ENCODE measurements around the gene RUNX2. TPM values are rescaled to one million over a fixed set of nuclear protein-coding genes. Genes with fewer than 3 reads are reported as not detected.
"Not testable (repeated sequence)": the region's sequence is repeated elsewhere in the genome, so short reads cannot be mapped to it uniquely, and the experiment has no call there.

The RUNX2 gene
- total and polyA plus RNA-seq, 12 donors = 0.20 to 3.0 (median 1.6) TPM

DNA sequence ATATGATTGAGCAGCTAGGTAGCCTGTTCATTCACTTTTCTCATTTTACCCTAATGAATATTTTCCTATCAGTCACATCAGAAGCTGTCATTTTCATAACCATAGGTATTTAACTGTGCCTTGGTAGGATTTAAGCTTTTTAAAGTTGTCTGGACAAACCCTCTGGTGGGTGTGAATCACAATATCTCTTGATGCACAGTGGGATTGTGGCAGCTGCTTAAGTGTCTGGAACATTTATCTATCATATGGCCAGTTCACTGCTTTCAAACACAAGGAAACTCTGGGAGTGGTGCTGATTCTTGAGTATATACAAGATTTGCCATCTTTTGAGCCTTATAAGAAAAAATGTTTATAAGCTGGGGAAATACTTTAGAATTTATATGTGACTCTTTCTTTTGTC is 136.6 kb downstream of the RUNX2 start:
- H3K4me3 ChIP-seq = no peak overlapping the region
- DNase-seq (no peak), ATAC-seq (no peak)
- no peaks in the 10 kb centered on the region for H3K9me3 ChIP-seq
- no peak for TF ChIP-seq CTCF (IDR thresholded peaks at IDR 0.05)
- intact Hi-C loops (cut with DNase I) = no loop called here
- H3K27ac ChIP-seq = no peak overlapping the region
- H3K4me1 ChIP-seq = no peaks in the 10 kb centered on the region
- H3K36me3 ChIP-seq = no peaks in the 10 kb centered on the region
- H3K27me3 ChIP-seq = no peaks in the 10 kb centered on the region

DNA sequence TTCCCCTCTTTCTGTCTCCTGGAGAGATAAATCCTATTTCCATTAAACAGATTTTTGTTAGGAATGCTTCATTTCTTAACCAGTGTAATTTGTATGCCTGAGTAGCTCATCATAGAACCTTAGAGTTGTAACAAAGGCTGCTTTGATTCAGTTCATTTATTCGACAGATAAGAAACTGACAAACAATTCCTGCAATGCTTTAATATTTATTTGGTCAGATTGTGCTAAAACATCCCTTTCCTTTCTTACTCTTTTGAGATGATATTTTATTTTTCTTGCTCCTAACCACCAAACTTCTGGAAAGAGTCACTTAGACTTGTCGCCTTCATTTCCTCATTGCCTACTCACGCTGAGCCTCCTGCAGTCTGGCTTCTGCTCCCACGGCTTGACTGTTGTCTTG is 138.6 kb downstream of the RUNX2 start:
- Histone ChIP-seq H3K27ac (peak overlapping the region in 3 of 10 donors; percentile 26 to 42 (median 36)), H3K27me3 (no peaks in the 10 kb centered on the region), H3K9me3 (no peaks in the 10 kb centered on the region), H3K36me3 (no peaks in the 10 kb centered on the region), H3K4me1 (no peaks in the 10 kb centered on the region), H3K4me3 (no peak overlapping the region)
- no peak for DNase-seq
- WGBS, 2 donors = 76 to 85% methylated on average over 4 of the region's 4 CpGs
- no peak for TF ChIP-seq CTCF (IDR thresholded peaks at IDR 0.05)
- ATAC-seq = peak in 2 of 8 donors; percentile 35 to 50
- intact Hi-C loops (cut with DNase I) = no loop called here

GRCh38 chr6:45467417-45467816 is 139.3 kb downstream of the RUNX2 start:
- 92 to 96% methylated on average over 6 of the region's 6 CpGs for WGBS, 2 donors
- H3K36me3 ChIP-seq; H3K4me1 ChIP-seq; intact Hi-C loops (cut with DNase I); H3K9me3 ChIP-seq; H3K4me3 ChIP-seq; ATAC-seq; H3K27me3 ChIP-seq; DNase-seq: not testable (repeated sequence)
- peak overlapping the region in 1 of 10 donors; percentile 36 for H3K27ac ChIP-seq

GRCh38 chr6:45467853-45468252 is 139.7 kb downstream of the RUNX2 start:
- no peak for ATAC-seq
- no peaks in the 10 kb centered on the region for H3K9me3 ChIP-seq
- no peak for TF ChIP-seq CTCF (IDR thresholded peaks at IDR 0.05)
- no peak overlapping the region for H3K27ac ChIP-seq
- 89 to 92% methylated on average over 3 of the region's 3 CpGs for WGBS, 2 donors
- H3K27me3 ChIP-seq = no peaks in the 10 kb centered on the region
- no peak overlapping the region for H3K4me3 ChIP-seq
- H3K4me1 ChIP-seq = peaks cover 0 to 4% (median 0%) of the 10 kb centered on the region in 9 donors
- no peaks in the 10 kb centered on the region for H3K36me3 ChIP-seq
- no peak for DNase-seq
- intact Hi-C loops (cut with DNase I) = no loop called here

DNA sequence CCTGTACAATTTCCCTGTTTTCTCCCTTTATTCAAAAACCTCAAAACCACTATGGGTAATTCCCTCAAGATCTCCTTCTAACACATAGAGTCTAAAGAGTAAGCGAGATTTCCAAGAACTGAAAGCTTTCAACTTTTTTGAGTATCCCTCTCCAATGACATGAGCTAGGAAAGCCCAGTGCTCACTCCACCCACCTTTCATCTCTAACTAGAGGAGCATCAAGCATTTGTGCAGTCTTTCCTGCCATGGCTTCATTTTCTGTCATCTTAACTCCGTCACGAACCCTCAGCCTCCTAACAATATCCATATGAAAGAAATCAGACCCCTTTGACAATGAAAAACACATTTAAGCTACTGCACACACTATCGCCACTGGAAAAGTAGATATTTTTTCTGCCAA is 141.5 kb downstream of the RUNX2 start:
- no peak overlapping the region for H3K27ac ChIP-seq
- peaks cover 0 to 9% (median 0%) of the 10 kb centered on the region in 9 donors for H3K4me1 ChIP-seq
- no peak for DNase-seq
- WGBS, 2 donors = 89 to 93% methylated on average over 4 of the region's 4 CpGs
- H3K4me3 ChIP-seq = no peak overlapping the region
- intact Hi-C loops (cut with DNase I) = no loop called here
- ATAC-seq = no peak
- no peak for TF ChIP-seq CTCF (IDR thresholded peaks at IDR 0.05)
- no peaks in the 10 kb centered on the region for H3K27me3 ChIP-seq
- H3K36me3 ChIP-seq = no peaks in the 10 kb centered on the region
- H3K9me3 ChIP-seq = no peaks in the 10 kb centered on the region
